ENCODE results near the gene UPF3A.
"Not testable (repeated sequence)": the region's sequence is repeated elsewhere in the genome, so short reads cannot be mapped to it uniquely, and the experiment has no call there.

The UPF3A gene

GRCh38 chr13:114341003-114341777, 59.8 kb downstream of the UPF3A start:
- DNase-seq, result no peak

- DNase-seq, result not testable (repeated sequence)
Measured at GRCh38 chr13:114347256-114347655, 65.9 kb downstream of the UPF3A start.

GRCh38 chr13:114352763-114353162, 71.4 kb downstream of the UPF3A start:
- DNase-seq, result not testable (repeated sequence)

GRCh38 chr13:114353382-114353781, 72.0 kb downstream of the UPF3A start:
- not testable (repeated sequence) for DNase-seq
